Jurkat, Clone E6-1 (cell line): ENCODE measurements around the gene CHD3.

Experiments
- DNase-seq: peaks from one replicate; pipeline ENCODE4 v3.0.0-alpha.2; 2011; ENCODE audit warnings: low read depth, low spot score
- H3K4me3 ChIP-seq: 2 replicates; pipeline ENCODE4 v1.5.1; 2011; ENCODE audit warnings: mild to moderate bottlenecking, low read length, control low read depth, moderate library complexity

Gene CHD3

DNA sequence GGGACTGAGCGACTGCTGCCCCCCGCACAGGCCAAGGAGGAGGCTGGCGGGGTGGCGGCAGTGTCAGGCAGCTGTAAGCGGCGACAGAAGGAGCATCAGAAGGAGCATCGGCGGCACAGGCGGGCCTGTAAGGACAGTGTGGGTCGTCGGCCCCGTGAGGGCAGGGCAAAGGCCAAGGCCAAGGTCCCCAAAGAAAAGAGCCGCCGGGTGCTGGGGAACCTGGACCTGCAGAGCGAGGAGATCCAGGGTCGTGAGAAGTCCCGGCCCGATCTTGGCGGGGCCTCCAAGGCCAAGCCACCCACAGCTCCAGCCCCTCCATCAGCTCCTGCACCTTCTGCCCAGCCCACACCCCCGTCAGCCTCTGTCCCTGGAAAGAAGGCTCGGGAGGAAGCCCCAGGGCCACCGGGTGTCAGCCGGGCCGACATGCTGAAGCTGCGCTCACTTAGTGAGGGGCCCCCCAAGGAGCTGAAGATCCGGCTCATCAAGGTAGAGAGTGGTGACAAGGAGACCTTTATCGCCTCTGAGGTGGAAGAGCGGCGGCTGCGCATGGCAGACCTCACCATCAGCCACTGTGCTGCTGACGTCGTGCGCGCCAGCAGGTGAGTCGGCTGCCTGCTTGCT, 39.3 kb upstream of the CHD3 start:
- no peak for DNase-seq
- H3K4me3 ChIP-seq: no peak overlapping the region

DNA sequence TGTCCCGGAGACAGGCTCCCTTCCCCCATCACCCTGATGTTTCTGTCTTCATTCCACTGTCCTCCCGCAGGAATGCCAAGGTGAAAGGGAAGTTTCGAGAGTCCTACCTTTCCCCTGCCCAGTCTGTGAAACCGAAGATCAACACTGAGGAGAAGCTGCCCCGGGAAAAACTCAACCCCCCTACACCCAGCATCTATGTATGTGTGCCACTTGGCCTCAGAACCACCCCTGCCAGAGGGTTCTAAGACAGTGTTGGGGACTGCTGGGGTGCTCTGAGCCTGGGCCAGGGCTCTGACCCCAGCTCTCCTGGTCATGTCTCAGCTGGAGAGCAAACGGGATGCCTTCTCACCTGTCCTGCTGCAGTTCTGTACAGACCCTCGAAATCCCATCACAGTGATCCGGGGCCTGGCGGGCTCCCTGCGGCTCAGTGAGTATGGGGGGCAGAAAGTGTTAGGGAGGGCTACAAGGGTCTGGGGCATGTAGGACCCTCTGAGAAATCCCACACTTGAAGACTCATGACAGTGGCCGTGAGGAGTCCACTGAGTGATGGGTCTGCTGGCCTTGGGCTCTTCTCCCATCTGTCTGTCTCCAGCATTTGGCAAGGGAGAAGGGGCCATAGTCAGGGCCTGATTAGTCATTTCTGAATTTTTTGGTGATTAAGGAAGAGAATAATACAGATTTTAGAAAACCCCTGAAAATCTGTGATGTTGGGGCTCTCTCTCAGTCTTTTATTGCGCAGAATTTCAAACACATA, 38.7 kb upstream of the CHD3 start:
- no peak for DNase-seq
- H3K4me3 ChIP-seq: no peak overlapping the region

DNA sequence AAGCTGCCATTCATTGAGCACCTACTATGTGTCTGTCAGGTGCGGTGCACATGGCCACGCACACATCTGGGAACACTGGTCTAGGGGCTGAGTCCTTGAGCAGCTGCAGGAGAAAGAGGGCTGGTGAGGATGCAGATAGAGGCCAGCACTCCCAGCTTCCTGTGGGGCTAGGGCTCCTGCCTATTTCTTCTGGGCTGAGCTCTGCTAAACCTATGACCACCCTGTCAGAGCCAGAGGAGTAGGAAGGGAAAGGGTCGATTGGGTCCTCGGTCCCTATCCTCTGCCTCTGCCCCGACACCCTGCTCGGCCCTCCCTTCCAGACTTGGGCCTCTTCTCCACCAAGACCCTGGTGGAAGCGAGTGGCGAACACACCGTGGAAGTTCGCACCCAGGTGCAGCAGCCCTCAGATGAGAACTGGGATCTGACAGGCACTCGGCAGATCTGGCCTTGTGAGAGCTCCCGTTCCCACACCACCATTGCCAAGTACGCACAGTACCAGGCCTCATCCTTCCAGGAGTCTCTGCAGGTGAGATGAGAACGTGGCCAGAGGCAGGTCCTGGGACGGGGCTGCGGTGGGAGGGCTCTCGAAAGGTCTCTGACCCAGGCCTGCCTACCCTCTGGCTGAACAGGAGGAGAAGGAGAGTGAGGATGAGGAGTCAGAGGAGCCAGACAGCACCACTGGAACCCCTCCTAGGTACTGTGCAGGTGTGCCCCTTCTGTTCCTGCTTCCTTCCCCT, 37.7 kb upstream of the CHD3 start:
- H3K4me3 ChIP-seq: peak overlapping the region; percentile 36
- no peak for DNase-seq

DNA sequence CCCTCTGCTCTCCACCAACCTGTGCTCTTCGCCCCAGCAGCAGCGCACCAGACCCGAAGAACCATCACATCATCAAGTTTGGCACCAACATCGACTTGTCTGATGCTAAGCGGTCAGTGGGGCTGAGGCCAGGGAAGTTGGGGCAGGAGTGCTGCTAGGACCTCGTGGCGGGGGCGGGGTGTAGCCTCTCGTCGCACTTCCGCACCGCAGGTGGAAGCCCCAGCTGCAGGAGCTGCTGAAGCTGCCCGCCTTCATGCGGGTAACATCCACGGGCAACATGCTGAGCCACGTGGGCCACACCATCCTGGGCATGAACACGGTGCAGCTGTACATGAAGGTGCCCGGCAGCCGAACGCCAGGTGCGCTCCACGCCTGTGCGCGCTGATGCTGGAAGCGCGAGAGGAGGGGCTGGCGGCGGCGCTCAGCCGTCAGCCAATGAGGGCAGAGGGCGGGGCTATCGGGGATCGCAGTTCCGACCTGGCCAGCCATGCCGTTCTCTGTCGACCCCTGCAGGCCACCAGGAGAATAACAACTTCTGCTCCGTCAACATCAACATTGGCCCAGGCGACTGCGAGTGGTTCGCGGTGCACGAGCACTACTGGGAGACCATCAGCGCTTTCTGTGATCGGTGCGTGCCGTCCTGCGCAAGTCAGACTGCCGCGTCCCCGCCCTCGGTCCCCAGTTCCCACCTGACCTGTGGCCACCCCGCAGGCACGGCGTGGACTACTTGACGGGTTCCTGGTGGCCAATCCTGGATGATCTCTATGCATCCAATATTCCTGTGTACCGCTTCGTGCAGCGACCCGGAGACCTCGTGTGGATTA, 36.9 kb upstream of the CHD3 start:
- peak; percentile 89 for DNase-seq
- H3K4me3 ChIP-seq: peak overlapping the region; percentile 36

DNA sequence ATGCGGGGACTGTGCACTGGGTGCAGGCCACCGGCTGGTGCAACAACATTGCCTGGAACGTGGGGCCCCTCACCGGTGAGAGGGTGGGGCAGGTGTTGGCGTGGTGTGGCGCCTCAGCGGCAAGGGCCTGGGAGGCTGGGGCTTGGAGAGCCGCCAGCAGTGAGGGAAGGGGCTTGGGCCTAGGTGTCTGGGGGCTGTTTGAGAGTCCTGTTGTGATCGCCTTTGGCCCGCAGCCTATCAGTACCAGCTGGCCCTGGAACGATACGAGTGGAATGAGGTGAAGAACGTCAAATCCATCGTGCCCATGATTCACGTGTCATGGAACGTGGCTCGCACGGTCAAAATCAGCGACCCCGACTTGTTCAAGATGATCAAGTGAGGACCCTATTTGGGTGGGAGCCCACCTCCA, 36.3 kb upstream of the CHD3 start:
- no peak overlapping the region for H3K4me3 ChIP-seq
- DNase-seq: no peak

DNA sequence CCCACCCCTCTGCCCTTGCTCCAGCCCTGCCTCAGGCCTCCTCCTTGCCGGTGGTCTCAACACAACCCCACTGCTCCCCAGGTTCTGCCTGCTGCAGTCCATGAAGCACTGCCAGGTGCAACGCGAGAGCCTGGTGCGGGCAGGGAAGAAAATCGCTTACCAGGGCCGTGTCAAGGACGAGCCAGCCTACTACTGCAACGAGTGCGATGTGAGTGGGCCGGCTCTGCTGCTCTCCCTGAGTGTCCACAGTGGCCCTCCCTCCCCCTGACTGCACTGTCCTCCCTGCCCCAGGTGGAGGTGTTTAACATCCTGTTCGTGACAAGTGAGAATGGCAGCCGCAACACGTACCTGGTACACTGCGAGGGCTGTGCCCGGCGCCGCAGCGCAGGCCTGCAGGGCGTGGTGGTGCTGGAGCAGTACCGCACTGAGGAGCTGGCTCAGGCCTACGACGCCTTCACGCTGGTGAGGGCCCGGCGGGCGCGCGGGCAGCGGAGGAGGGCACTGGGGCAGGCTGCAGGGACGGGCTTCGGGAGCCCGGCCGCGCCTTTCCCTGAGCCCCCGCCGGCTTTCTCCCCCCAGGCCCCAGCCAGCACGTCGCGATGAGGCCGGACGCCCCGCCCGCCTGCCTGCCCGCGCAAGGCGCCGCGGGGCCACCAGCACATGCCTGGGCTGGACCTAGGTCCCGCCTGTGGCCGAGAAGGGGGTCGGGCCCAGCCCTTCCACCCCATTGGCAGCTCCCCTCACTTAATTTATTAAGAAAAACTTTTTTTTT, 35.5 kb upstream of the CHD3 start:
- DNase-seq: no peak
- no peak overlapping the region for H3K4me3 ChIP-seq

DNA sequence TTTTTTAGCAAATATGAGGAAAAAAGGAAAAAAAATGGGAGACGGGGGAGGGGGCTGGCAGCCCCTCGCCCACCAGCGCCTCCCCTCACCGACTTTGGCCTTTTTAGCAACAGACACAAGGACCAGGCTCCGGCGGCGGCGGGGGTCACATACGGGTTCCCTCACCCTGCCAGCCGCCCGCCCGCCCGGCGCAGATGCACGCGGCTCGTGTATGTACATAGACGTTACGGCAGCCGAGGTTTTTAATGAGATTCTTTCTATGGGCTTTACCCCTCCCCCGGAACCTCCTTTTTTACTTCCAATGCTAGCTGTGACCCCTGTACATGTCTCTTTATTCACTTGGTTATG, 34.9 kb upstream of the CHD3 start:
- no peak overlapping the region for H3K4me3 ChIP-seq
- DNase-seq: no peak

DNA sequence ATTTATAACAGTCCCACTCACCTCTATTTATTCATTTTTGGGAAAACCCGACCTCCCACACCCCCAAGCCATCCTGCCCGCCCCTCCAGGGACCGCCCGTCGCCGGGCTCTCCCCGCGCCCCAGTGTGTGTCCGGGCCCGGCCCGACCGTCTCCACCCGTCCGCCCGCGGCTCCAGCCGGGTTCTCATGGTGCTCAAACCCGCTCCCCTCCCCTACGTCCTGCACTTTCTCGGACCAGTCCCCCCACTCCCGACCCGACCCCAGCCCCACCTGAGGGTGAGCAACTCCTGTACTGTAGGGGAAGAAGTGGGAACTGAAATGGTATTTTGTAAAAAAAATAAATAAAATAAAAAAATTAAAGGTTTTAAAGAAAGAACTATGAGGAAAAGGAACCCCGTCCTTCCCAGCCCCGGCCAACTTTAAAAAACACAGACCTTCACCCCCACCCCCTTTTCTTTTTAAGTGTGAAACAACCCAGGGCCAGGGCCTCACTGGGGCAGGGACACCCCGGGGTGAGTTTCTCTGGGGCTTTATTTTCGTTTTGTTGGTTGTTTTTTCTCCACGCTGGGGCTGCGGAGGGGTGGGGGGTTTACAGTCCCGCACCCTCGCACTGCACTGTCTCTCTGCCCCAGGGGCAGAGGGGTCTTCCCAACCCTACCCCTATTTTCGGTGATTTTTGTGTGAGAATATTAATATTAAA, 34.4 kb upstream of the CHD3 start:
- no peak overlapping the region for H3K4me3 ChIP-seq

DNA sequence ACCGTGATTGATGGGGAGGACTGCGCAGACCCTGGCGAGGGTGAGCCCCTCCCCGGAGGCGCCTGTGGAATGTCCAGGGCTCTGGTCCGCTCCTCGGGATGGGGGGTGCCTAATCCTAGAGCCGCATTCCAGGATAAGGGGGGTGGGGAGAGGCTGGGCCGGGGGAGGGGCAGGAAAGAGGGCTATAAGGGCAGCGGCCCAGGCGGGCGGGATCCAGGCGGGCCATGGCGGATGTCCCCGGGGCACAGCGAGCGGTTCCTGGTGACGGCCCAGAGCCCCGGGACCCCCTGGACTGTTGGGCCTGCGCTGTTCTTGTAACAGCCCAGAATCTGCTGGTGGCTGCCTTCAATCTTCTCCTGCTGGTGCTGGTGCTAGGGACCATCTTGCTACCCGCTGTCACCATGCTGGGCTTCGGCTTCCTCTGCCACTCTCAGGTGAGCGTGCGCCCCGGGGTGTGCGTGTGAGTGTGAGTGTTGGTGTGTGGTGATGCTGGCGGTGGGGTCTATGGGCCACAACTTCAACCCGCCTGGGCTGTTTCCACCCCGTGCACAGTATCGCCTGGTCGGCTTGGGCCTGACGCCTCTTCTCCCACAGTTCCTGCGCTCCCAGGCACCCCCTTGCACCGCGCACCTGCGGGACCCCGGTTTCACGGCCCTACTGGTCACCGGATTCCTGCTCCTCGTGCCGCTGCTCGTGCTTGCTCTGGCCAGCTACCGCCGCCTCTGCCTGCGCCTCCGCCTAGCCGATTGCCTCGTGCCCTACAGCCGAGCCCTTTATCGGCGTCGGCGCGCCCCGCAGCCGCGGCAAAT, 33.5 kb upstream of the CHD3 start, which contains the start of gene TMEM88:
TMEM88 (plus strand) TSS at position 216 of the 809 bp plus-strand sequence; CDS start at position 225, 9 bp downstream.
- peak within 1 kb of the TSS; percentile 93 for H3K4me3 ChIP-seq
- DNase-seq: no peak

More for the DNA sequence above, 34.4 kb upstream of the CHD3 start:
- no peak for DNase-seq

DNA sequence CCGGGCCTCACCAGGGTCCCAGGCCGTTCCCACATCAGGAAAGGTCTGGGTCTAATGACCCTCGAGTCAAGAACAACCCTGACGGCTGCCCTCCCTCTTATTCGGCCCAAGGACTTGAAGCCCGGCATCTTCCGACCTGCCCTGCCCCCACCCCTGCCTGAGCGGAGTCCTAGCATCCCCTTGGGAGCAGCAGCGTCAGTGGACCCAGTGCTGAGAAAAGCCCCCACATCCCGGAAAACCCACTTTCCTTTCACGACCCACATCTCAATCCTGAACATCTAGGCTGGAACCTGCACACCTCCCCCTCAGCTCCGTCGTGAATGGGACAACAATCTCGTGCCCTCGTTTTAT, 33.0 kb upstream of the CHD3 start:
- no peak for DNase-seq
- peak overlapping the region; percentile 93 for H3K4me3 ChIP-seq

DNA sequence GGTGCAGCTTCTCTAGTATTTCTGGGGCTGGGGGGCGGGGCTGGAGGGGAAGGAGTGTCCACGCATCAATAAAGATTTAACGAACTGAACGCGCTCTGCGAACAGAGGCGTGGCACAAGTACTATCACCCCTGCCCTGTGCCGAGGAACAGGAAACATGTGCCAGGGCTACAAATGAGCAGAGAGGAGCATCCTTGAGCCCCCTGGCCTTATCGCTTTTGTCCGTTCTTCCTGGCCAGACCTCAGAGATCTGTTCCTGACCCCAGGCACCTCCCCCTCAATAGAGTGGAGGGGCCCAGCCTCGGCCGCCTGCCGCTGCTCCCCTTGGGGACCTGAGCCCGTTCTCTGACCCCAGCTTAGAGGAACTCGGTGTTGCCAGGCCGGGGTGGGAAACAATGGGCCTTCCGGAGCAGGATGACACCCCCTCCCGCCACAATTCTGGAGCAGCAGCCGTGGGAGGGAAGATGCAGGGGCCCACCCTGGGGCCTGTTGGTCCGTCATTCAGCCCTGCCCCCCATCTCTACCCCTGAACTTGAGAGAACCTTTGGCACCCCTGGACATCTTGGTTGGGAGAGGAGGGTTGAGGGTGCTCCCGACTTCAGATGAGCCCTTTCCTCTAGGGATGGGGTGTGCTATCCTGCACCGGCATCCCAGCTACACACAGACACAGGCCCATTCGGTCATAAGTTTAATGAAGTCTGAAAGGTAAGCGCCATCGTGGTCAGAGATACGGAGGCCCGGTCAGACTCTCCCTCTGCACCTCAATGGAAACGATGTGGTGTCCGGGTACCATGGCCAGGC, 32.4 kb upstream of the CHD3 start:
- H3K4me3 ChIP-seq: peak overlapping the region; percentile 93
- no peak for DNase-seq

DNA sequence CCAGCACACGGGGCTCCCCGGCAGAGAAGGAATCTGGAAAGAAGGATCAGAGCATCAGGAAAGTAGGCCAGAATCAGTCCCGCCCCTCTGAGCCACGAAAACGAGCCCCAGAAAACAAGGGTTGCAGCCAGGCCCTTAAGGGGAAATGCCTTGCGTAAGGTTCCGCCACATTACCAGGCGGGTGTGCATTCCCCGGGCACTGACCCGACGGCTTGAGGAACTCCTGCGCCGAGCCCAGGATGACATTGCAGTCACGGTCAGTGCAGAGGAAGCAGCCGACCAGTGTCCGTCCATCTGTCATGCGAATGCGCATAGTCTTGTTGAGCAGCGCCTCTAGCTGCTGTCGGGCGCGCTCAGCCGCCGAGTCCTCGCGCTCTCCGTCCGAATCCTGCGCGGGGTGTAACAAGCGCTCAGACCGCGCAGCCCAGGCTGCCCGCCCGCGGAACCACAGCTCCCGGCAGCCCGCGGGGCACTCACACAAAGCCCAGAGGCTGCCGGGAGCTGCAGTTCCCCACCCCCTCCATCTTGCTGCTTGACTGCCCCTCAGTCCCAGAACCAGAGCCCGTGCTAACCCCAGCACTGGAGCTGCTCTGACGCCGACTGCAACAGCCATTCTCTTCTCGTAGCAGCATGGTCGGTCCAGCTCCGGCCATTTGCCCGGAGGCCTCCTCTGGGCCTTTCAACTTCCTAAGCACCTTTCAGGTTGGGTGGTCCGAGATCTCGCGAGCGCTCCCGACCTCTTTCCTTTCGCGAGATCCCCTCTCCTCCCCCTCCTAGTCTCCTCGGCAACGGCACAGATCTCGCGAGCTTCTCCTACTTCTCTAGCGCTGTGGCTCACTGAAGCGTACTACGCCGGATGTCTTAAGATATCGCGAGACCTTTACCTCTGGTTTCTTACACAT, 31.5 kb upstream of the CHD3 start, which contains the start of gene NAA38:
NAA38 (minus strand) TSS at position 749 of the 902 bp plus-strand sequence; CDS start at position 653, 96 bp downstream.
- peak; percentile 99 for DNase-seq
- H3K4me3 ChIP-seq: peak within 1 kb of the TSS; percentile 93

DNA sequence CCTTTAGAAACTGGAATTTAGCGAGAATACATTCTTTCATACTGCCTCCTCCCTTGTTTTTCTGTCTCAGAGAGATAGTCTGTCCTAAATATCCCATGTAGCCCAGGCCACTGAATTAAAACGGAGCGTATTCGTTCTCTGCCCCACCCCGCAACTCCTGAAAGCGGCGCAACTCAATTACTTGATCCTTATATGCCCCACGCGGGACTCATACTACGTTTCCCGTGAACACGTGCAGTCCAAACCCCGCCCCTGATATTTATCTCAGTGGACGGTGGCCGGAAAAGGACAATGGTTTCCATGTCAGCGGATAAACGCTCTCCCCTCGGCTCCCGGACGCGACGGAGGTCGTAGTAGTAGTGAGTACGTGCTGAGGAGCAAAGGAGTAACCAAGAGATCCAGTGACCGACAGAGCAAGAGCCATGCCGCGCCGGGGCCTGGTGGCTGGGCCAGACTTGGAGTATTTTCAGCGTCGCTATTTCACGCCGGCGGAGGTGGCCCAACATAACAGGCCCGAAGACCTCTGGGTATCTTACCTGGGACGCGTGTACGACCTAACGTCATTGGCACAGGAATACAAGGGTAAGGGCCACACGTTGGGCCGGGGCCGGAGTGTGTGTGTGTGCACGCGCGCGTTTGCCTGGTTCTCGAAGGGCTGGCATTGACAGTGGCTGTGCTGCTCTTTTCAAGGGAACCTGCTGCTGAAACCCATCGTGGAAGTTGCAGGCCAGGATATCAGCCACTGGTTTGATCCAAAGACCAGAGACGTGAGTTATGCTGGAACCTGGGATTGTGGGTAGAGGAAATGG, 30.7 kb upstream of the CHD3 start, which contains the start of gene CYB5D1:
CYB5D1 (plus strand) TSS at position 291 of the 809 bp plus-strand sequence; CDS start at position 423, 132 bp downstream.
- DNase-seq: peak; percentile 92
- peak within 1 kb of the TSS; percentile 93 for H3K4me3 ChIP-seq

DNA sequence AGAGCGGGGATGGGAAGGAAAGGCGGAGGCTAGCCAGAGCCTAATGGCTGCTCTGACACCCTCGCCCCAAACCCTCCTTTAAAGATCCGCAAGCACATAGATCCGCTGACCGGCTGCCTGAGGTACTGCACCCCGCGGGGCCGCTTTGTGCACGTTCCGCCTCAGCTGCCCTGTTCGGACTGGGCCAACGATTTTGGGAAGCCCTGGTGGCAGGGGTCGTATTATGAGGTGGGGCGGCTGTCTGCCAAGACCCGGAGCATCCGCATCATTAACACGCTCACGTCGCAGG, 30.1 kb upstream of the CHD3 start:
- no peak for DNase-seq

DNA sequence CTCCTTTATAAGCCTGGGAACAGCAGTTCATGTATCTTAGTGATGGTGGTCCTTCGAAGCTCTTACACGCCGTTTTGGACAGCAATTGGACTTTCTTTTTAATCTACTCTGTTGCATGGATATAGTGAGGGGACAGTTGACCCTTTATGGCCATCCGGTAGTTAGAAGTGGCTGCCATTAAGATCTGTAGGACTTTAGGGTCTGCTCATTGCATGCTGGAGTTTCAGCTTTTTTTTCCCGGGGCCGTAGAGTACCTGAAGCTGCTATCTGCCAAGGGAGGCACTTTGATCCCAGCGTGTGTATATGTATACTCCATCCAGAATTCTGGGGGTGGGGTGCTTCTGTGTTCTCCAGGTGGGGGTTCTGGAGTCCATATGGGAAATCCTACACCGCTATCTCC, 29.6 kb upstream of the CHD3 start:
- no peak for DNase-seq
- H3K4me3 ChIP-seq: peak overlapping the region; percentile 93; the same call in 1 of the 2 replicates

More for the DNA sequence above, 30.1 kb upstream of the CHD3 start:
- peak overlapping the region; percentile 93 for H3K4me3 ChIP-seq
